ENCODE results near the gene SORBS1.

Gene SORBS1

GRCh38 chr10:95397747-95398146, 163.4 kb downstream of the SORBS1 start:
- no peak for TF ChIP-seq CTCF (IDR thresholded peaks at IDR 0.05; ENCODE audit: low read depth, low read length)
- no peak overlapping the region for H3K4me3 ChIP-seq (replicated peaks in 1 of 2; ENCODE audit: low read depth in 2 of 2, low read length in 2 of 2)
- DNase-seq (ENCODE audit: low read depth in 2 of 2), result no peak

GRCh38 chr10:95395947-95396449, 165.2 kb downstream of the SORBS1 start:
- no peak overlapping the region for H3K4me3 ChIP-seq (replicated peaks in 1 of 2; ENCODE audit: low read depth in 2 of 2, low read length in 2 of 2)
- no peak for TF ChIP-seq CTCF (IDR thresholded peaks at IDR 0.05; ENCODE audit: low read depth, low read length)
- no peak for DNase-seq (ENCODE audit: low read depth in 2 of 2)

- H3K4me3 ChIP-seq (replicated peaks in 1 of 2; ENCODE audit: low read depth in 2 of 2, low read length in 2 of 2), result no peak overlapping the region
- no peak for TF ChIP-seq CTCF (IDR thresholded peaks at IDR 0.05; ENCODE audit: low read depth, low read length)
- DNase-seq (ENCODE audit: low read depth in 2 of 2), result no peak
These were observed 166.8 kb downstream of the SORBS1 start for GRCh38 chr10:95394161-95394880.

- no peak for DNase-seq (ENCODE audit: low read depth in 2 of 2)
- no peak for TF ChIP-seq CTCF (IDR thresholded peaks at IDR 0.05; ENCODE audit: low read depth, low read length)
These were observed 168.4 kb downstream of the SORBS1 start for GRCh38 chr10:95392681-95393164.

GRCh38 chr10:95392217-95392584, 169.0 kb downstream of the SORBS1 start:
- no peak for DNase-seq (ENCODE audit: low read depth in 2 of 2)
- TF ChIP-seq CTCF (IDR thresholded peaks at IDR 0.05; ENCODE audit: low read depth, low read length), result no peak
- no peak overlapping the region for H3K4me3 ChIP-seq (replicated peaks in 1 of 2; ENCODE audit: low read depth in 2 of 2, low read length in 2 of 2)

More at GRCh38 chr10:95392681-95393164, 168.4 kb downstream of the SORBS1 start:
- no peak overlapping the region for H3K4me3 ChIP-seq (replicated peaks in 1 of 2; ENCODE audit: low read depth in 2 of 2, low read length in 2 of 2)

- peak; percentile 42 to 63 for DNase-seq (ENCODE audit: low read depth in 2 of 2)
- TF ChIP-seq CTCF (IDR thresholded peaks at IDR 0.05; ENCODE audit: low read depth, low read length), result peak; percentile 26
- H3K4me3 ChIP-seq (replicated peaks in 1 of 2; ENCODE audit: low read depth in 2 of 2, low read length in 2 of 2), result no peak overlapping the region
These were observed 169.5 kb downstream of the SORBS1 start for GRCh38 chr10:95391581-95392216.

All from cardiac fibroblast (primary cell).